Brain microvascular endothelial cell (primary cell): Measurements from ENCODE around the gene AMACR.
"Not testable (repeated sequence)": the region's sequence is repeated elsewhere in the genome, so short reads cannot be mapped to it uniquely, and the experiment has no call there.

Source experiments
- DNase-seq: peaks from one replicate; pipeline ENCODE4 v3.0.0-alpha.2; 2020
- H3K27ac ChIP-seq: fragments of 250-450 bp; sonication (Bioruptor Pico); 2 replicates; pipeline ENCODE4 v1.5.1; 2020; ENCODE audit warnings: mild to moderate bottlenecking, moderate library complexity
- H3K27me3 ChIP-seq: fragments of 250-450 bp; sonication (Bioruptor Pico); replicated peaks from 2 replicates; pipeline ENCODE4 v1.5.1; 2020; ENCODE audit warnings: mild to moderate bottlenecking
- H3K36me3 ChIP-seq: fragments of 250-450 bp; sonication (Bioruptor Pico); replicated peaks from 2 replicates; pipeline ENCODE4 v1.5.1; 2020; ENCODE audit warnings: mild to moderate bottlenecking
- H3K4me3 ChIP-seq: 2 replicates; pipeline ENCODE4 v1.5.1; 2011; ENCODE audit warnings: low read depth, mild to moderate bottlenecking, control low read depth, low read length, moderate library complexity
- CTCF ChIP-seq: IDR thresholded peaks from 2 replicates; pipeline ENCODE4 v1.5.1; 2011; ENCODE audit warnings: low read depth, mild to moderate bottlenecking, moderate library complexity, low read length, control low read depth, inconsistent platforms; ENCODE audit errors: missing control alignments
- in situ Hi-C: cut with HindIII; loops from 2 replicates; pipeline ENCODE4 v1.10.0; 2017; ENCODE audit warnings: low sequenced_read_pairs, low pct_ligation_motif_present

Gene AMACR

GRCh38 chr5:34034534-34035327 is 26.9 kb upstream of the AMACR start:
- H3K27ac ChIP-seq: no peak overlapping the region
- TF ChIP-seq CTCF: no peak
- no peaks in the 10 kb centered on the region for H3K36me3 ChIP-seq
- H3K4me3 ChIP-seq: no peak overlapping the region
- no peak for DNase-seq
- H3K27me3 ChIP-seq: no peaks in the 10 kb centered on the region
- in situ Hi-C loops: no loop called here

- Histone ChIP-seq H3K4me3 (no peak overlapping the region), H3K36me3 (no peaks in the 10 kb centered on the region), H3K27me3 (no peaks in the 10 kb centered on the region), H3K27ac (no peak overlapping the region)
- no peak for DNase-seq
- TF ChIP-seq CTCF: no peak
- in situ Hi-C loops: no loop called here
Measured at GRCh38 chr5:34031966-34032365, 24.1 kb upstream of the AMACR start.

- no peak for TF ChIP-seq CTCF
- in situ Hi-C loops: no loop called here
- Histone ChIP-seq H3K27me3 (no peaks in the 10 kb centered on the region), H3K4me3 (no peak overlapping the region), H3K27ac (no peak overlapping the region), H3K36me3 (no peaks in the 10 kb centered on the region)
- no peak for DNase-seq
Measured at GRCh38 chr5:34031117-34031516, 23.3 kb upstream of the AMACR start.

- H3K27ac ChIP-seq, H3K4me3 ChIP-seq, H3K27me3 ChIP-seq, H3K36me3 ChIP-seq, in situ Hi-C loops, DNase-seq: not testable (repeated sequence)
Measured at GRCh38 chr5:34030585-34030984, 22.7 kb upstream of the AMACR start.

GRCh38 chr5:34030048-34030447 is 22.2 kb upstream of the AMACR start:
- Histone ChIP-seq H3K36me3 (no peaks in the 10 kb centered on the region), H3K4me3 (no peak overlapping the region), H3K27me3 (no peaks in the 10 kb centered on the region), H3K27ac (no peak overlapping the region)
- TF ChIP-seq CTCF: no peak
- in situ Hi-C loops: no loop called here
- no peak for DNase-seq

- in situ Hi-C loops: no loop called here
- Histone ChIP-seq H3K27me3 (no peaks in the 10 kb centered on the region), H3K4me3 (no peak overlapping the region), H3K36me3 (no peaks in the 10 kb centered on the region), H3K27ac (no peak overlapping the region)
- no peak for TF ChIP-seq CTCF
- no peak for DNase-seq
Measured at GRCh38 chr5:34028349-34028748, 20.5 kb upstream of the AMACR start.
